ENCODE measurements around the gene KICS2.

DNA sequence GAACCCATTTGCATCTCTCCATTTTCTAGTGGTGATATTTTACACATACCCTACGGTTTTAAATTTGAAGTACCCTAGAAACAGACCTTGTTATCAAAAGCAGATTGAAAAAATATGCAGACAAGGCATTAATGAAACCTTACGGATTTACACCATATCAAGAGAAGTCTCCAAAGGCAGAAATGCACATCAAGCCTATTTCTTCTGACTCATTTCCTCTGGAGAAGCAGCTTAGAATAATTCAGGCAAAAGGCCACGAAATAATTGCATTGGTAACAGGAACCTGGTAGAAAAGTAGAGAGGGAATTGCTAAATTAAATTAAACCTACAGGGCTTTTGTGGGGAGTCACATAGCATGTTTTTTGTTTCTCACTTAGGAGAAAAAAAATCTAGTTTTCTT is 34.7 kb downstream of the KICS2 start:
- TF ChIP-seq POLR2AphosphoS5 (IDR thresholded peaks at IDR 0.05) (no peak), RAD21 (conservative IDR thresholded peaks at IDR 0.05) (no peak), EZH2 (IDR thresholded peaks at IDR 0.05; ENCODE audit: borderline replicate concordance, insufficient read depth, low read length, poor library complexity, severe bottlenecking) (no peak), TAF1 (IDR thresholded peaks at IDR 0.05; ENCODE audit: low read depth) (no peak), EP300 (conservative IDR thresholded peaks at IDR 0.05; ENCODE audit: poor library complexity, severe bottlenecking) (no peak)
- TF ChIP-seq, protein P1, sequence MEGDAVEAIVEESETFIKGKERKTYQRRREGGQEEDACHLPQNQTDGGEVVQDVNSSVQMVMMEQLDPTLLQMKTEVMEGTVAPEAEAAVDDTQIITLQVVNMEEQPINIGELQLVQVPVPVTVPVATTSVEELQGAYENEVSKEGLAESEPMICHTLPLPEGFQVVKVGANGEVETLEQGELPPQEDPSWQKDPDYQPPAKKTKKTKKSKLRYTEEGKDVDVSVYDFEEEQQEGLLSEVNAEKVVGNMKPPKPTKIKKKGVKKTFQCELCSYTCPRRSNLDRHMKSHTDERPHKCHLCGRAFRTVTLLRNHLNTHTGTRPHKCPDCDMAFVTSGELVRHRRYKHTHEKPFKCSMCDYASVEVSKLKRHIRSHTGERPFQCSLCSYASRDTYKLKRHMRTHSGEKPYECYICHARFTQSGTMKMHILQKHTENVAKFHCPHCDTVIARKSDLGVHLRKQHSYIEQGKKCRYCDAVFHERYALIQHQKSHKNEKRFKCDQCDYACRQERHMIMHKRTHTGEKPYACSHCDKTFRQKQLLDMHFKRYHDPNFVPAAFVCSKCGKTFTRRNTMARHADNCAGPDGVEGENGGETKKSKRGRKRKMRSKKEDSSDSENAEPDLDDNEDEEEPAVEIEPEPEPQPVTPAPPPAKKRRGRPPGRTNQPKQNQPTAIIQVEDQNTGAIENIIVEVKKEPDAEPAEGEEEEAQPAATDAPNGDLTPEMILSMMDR (IDR thresholded peaks at IDR 0.05; ENCODE audit: poor library complexity, severe bottlenecking): no peak
- TF ChIP-seq, protein P2, sequence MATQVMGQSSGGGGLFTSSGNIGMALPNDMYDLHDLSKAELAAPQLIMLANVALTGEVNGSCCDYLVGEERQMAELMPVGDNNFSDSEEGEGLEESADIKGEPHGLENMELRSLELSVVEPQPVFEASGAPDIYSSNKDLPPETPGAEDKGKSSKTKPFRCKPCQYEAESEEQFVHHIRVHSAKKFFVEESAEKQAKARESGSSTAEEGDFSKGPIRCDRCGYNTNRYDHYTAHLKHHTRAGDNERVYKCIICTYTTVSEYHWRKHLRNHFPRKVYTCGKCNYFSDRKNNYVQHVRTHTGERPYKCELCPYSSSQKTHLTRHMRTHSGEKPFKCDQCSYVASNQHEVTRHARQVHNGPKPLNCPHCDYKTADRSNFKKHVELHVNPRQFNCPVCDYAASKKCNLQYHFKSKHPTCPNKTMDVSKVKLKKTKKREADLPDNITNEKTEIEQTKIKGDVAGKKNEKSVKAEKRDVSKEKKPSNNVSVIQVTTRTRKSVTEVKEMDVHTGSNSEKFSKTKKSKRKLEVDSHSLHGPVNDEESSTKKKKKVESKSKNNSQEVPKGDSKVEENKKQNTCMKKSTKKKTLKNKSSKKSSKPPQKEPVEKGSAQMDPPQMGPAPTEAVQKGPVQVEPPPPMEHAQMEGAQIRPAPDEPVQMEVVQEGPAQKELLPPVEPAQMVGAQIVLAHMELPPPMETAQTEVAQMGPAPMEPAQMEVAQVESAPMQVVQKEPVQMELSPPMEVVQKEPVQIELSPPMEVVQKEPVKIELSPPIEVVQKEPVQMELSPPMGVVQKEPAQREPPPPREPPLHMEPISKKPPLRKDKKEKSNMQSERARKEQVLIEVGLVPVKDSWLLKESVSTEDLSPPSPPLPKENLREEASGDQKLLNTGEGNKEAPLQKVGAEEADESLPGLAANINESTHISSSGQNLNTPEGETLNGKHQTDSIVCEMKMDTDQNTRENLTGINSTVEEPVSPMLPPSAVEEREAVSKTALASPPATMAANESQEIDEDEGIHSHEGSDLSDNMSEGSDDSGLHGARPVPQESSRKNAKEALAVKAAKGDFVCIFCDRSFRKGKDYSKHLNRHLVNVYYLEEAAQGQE (IDR thresholded peaks at IDR 0.05; ENCODE audit: borderline replicate concordance): no peak
